Measurements from ENCODE around the gene TIPARP. TPM values are rescaled to one million over a fixed set of nuclear protein-coding genes. Genes with fewer than 3 reads are reported as not detected.

Gene TIPARP
- total and polyA plus RNA-seq, 2 experiments from 2014 or later = 4.5 to 6.9 TPM

DNA sequence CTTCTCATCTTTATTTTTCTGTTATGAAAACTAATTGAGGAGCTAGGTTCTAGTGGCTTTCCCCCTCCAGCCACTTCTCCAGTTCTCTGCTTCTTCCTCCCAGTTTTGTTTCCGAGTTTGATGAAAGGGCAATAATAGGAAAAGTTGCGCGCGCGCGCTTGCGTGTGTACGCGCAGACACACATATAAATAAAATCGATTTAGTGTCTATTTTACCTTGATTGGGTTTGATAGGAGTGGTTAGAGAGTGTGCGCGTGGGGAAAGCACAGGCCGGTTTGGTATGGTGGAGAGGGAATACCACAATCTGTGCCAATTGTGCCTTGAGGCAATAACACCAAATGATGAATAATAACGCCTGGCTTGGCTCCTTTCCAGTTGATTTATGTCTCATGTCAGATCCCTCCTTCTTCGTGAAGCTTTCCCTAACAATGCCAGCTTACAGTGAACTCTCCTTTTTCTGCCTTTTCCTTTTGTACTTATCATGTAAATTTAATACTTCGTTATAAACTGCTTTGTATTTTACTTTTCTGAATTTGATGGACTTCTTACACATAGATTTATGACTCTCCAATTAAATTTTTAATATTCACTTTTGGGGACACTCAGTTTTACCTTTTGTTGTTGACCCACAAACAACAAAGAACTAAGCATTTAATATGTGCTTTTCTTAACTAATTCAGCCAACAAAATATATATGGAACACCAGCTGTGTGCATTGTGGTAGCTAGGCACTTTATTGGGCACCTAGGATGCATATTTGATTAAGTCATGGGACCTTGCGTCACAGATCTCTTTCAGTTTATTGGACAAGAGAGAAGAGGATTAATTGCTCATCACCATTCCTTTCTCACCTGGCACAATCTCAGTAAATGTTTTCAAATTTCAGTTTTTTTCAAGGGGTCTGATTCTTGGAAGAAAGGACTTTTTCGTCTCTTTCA lies 1.7 kb downstream of the TIPARP start:
- H3K4me1 Mint-ChIP-seq = peaks cover 31% of the 10 kb centered on the region
- H2AFZ ChIP-seq = peak overlapping the region; percentile 70; the same call in 1 of the 2 replicates
- ATAC-seq (no peak), DNase-seq (ENCODE audit: low spot score) (peak; percentile 21)
- no peaks in the 10 kb centered on the region for H3K9me3 Mint-ChIP-seq
- peaks cover 12% of the 10 kb centered on the region for H3K36me3 ChIP-seq (ENCODE audit: insufficient read depth)
- H3K9me2 ChIP-seq (ENCODE audit: insufficient read depth) = no peaks in the 10 kb centered on the region
- peak overlapping the region; percentile 94 for H3K4me3 Mint-ChIP-seq
- H3F3A ChIP-seq (replicated peaks; ENCODE audit: low read depth) = 0 out of 2 replicates have a peak, but pooled peaks cover 3% of the 10 kb centered on the region
- H3K27ac ChIP-seq (ENCODE audit: low read depth) = no peak overlapping the region
- H3K27ac Mint-ChIP-seq = no peak overlapping the region
- peak overlapping the region; percentile 86 for H3K4me2 ChIP-seq
- peak overlapping the region; percentile 97 for H3K4me3 ChIP-seq
- peaks cover 19% of the 10 kb centered on the region; the same call in 1 of the 2 replicates for H4K20me1 ChIP-seq (replicated peaks; ENCODE audit: insufficient read depth)
- TF ChIP-seq CREB1 (CRISPR knock-in tag; IDR thresholded peaks at IDR 0.05; ENCODE audit: low read depth) (no peak), EZH2 (IDR thresholded peaks at IDR 0.05; ENCODE audit: low read depth, unreplicated experiment) (no peak), STAT1 (IDR thresholded peaks at IDR 0.05; ENCODE audit: unreplicated experiment) (no peak), EZH2phosphoT487 (IDR thresholded peaks at IDR 0.05; ENCODE audit: unreplicated experiment) (no peak), POLR2AphosphoS5 (IDR thresholded peaks at IDR 0.05; ENCODE audit: low read depth) (no peak), ZNF114 (CRISPR knock-in tag; IDR thresholded peaks at IDR 0.05) (no peak), JUNB (IDR thresholded peaks at IDR 0.05; ENCODE audit: unreplicated experiment) (no peak), ZNF331 (CRISPR knock-in tag; IDR thresholded peaks at IDR 0.05; ENCODE audit: low read depth) (no peak), NANOG (IDR thresholded peaks at IDR 0.05; ENCODE audit: borderline replicate concordance) (no peak)
- TF ChIP-seq, protein P1, sequence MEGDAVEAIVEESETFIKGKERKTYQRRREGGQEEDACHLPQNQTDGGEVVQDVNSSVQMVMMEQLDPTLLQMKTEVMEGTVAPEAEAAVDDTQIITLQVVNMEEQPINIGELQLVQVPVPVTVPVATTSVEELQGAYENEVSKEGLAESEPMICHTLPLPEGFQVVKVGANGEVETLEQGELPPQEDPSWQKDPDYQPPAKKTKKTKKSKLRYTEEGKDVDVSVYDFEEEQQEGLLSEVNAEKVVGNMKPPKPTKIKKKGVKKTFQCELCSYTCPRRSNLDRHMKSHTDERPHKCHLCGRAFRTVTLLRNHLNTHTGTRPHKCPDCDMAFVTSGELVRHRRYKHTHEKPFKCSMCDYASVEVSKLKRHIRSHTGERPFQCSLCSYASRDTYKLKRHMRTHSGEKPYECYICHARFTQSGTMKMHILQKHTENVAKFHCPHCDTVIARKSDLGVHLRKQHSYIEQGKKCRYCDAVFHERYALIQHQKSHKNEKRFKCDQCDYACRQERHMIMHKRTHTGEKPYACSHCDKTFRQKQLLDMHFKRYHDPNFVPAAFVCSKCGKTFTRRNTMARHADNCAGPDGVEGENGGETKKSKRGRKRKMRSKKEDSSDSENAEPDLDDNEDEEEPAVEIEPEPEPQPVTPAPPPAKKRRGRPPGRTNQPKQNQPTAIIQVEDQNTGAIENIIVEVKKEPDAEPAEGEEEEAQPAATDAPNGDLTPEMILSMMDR (conservative IDR thresholded peaks at IDR 0.05; ENCODE audit: low read depth in 2 of 2) = no peak
- TF ChIP-seq, protein P2, sequence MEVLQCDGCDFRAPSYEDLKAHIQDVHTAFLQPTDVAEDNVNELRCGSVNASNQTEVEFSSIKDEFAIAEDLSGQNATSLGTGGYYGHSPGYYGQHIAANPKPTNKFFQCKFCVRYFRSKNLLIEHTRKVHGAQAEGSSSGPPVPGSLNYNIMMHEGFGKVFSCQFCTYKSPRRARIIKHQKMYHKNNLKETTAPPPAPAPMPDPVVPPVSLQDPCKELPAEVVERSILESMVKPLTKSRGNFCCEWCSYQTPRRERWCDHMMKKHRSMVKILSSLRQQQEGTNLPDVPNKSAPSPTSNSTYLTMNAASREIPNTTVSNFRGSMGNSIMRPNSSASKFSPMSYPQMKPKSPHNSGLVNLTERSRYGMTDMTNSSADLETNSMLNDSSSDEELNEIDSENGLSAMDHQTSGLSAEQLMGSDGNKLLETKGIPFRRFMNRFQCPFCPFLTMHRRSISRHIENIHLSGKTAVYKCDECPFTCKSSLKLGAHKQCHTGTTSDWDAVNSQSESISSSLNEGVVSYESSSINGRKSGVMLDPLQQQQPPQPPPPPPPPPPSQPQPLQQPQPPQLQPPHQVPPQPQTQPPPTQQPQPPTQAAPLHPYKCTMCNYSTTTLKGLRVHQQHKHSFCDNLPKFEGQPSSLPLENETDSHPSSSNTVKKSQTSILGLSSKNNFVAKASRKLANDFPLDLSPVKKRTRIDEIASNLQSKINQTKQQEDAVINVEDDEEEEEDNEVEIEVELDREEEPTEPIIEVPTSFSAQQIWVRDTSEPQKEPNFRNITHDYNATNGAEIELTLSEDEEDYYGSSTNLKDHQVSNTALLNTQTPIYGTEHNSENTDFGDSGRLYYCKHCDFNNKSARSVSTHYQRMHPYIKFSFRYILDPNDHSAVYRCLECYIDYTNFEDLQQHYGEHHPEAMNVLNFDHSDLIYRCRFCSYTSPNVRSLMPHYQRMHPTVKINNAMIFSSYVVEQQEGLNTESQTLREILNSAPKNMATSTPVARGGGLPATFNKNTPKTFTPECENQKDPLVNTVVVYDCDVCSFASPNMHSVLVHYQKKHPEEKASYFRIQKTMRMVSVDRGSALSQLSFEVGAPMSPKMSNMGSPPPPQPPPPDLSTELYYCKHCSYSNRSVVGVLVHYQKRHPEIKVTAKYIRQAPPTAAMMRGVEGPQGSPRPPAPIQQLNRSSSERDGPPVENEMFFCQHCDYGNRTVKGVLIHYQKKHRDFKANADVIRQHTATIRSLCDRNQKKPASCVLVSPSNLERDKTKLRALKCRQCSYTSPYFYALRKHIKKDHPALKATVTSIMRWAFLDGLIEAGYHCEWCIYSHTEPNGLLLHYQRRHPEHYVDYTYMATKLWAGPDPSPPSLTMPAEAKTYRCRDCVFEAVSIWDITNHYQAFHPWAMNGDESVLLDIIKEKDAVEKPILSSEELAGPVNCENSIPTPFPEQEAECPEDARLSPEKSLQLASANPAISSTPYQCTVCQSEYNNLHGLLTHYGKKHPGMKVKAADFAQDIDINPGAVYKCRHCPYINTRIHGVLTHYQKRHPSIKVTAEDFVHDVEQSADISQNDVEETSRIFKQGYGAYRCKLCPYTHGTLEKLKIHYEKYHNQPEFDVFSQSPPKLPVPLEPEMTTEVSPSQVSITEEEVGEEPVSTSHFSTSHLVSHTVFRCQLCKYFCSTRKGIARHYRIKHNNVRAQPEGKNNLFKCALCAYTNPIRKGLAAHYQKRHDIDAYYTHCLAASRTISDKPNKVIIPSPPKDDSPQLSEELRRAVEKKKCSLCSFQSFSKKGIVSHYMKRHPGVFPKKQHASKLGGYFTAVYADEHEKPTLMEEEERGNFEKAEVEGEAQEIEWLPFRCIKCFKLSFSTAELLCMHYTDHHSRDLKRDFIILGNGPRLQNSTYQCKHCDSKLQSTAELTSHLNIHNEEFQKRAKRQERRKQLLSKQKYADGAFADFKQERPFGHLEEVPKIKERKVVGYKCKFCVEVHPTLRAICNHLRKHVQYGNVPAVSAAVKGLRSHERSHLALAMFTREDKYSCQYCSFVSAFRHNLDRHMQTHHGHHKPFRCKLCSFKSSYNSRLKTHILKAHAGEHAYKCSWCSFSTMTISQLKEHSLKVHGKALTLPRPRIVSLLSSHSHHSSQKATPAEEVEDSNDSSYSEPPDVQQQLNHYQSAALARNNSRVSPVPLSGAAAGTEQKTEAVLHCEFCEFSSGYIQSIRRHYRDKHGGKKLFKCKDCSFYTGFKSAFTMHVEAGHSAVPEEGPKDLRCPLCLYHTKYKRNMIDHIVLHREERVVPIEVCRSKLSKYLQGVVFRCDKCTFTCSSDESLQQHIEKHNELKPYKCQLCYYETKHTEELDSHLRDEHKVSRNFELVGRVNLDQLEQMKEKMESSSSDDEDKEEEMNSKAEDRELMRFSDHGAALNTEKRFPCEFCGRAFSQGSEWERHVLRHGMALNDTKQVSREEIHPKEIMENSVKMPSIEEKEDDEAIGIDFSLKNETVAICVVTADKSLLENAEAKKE (CRISPR knock-in tag; IDR thresholded peaks at IDR 0.05) = no peak
- TF ChIP-seq, protein P3, sequence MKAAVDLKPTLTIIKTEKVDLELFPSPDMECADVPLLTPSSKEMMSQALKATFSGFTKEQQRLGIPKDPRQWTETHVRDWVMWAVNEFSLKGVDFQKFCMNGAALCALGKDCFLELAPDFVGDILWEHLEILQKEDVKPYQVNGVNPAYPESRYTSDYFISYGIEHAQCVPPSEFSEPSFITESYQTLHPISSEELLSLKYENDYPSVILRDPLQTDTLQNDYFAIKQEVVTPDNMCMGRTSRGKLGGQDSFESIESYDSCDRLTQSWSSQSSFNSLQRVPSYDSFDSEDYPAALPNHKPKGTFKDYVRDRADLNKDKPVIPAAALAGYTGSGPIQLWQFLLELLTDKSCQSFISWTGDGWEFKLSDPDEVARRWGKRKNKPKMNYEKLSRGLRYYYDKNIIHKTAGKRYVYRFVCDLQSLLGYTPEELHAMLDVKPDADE (IDR thresholded peaks at IDR 0.05) = no peak
- TF ChIP-seq, protein P4, sequence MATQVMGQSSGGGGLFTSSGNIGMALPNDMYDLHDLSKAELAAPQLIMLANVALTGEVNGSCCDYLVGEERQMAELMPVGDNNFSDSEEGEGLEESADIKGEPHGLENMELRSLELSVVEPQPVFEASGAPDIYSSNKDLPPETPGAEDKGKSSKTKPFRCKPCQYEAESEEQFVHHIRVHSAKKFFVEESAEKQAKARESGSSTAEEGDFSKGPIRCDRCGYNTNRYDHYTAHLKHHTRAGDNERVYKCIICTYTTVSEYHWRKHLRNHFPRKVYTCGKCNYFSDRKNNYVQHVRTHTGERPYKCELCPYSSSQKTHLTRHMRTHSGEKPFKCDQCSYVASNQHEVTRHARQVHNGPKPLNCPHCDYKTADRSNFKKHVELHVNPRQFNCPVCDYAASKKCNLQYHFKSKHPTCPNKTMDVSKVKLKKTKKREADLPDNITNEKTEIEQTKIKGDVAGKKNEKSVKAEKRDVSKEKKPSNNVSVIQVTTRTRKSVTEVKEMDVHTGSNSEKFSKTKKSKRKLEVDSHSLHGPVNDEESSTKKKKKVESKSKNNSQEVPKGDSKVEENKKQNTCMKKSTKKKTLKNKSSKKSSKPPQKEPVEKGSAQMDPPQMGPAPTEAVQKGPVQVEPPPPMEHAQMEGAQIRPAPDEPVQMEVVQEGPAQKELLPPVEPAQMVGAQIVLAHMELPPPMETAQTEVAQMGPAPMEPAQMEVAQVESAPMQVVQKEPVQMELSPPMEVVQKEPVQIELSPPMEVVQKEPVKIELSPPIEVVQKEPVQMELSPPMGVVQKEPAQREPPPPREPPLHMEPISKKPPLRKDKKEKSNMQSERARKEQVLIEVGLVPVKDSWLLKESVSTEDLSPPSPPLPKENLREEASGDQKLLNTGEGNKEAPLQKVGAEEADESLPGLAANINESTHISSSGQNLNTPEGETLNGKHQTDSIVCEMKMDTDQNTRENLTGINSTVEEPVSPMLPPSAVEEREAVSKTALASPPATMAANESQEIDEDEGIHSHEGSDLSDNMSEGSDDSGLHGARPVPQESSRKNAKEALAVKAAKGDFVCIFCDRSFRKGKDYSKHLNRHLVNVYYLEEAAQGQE (IDR thresholded peaks at IDR 0.05; ENCODE audit: unreplicated experiment) = no peak
- peaks cover 16% of the 10 kb centered on the region; the same call in 1 of the 2 replicates for H3K27me3 ChIP-seq (ENCODE audit: insufficient read depth)
- peaks cover 3% of the 10 kb centered on the region for H3K27me3 Mint-ChIP-seq (ENCODE audit: insufficient read depth, low read depth, poor library complexity)
- 0 out of 2 replicates have a peak, but pooled peaks cover 4% of the 10 kb centered on the region for H3K4me1 ChIP-seq (ENCODE audit: insufficient read depth)
- H3K36me3 Mint-ChIP-seq (ENCODE audit: low read depth) = peaks cover 15% of the 10 kb centered on the region
- peaks cover 43% of the 10 kb centered on the region for H3K79me2 ChIP-seq (replicated peaks; ENCODE audit: insufficient read depth)

All from GM23338 (cell line).